CD4-positive, CD25-positive, alpha-beta regulatory T cell (primary cell): ENCODE data around the gene ARID1B. TPM values are rescaled to one million over a fixed set of nuclear protein-coding genes. Genes with fewer than 3 reads are reported as not detected.
A peak's percentile ranks its signal among the peaks of the same experiment; 100 is the strongest.

Experiments used
- ATAC-seq, 2 donors: fragments of 150-1000 bp; cut with Tn5 transposase; one replicate each; pipeline ENCODE4 v1.10.0; 2021; ENCODE audit warnings: low read depth in 2 of 2, moderate number of reproducible peaks in 2 of 2, moderate library complexity in 1 of 2
- DNase-seq, 3 donors: peaks; one replicate each; pipeline versions ENCODE4 v3.0.0 to v3.0.0-alpha.2; 2012 to 2022; ENCODE audit warnings: mixed read lengths in 1 of 3
- H3K27ac ChIP-seq: one replicate; pipeline ENCODE4 v1.7.0; 2013; ENCODE audit warnings: mild to moderate bottlenecking, low read length; ENCODE audit not compliant: insufficient read depth, poor library complexity, severe bottlenecking
- H3K27me3 ChIP-seq: one replicate; pipeline ENCODE4 v1.7.0; 2013; ENCODE audit warnings: low read length; ENCODE audit not compliant: control insufficient read depth, insufficient read depth
- H3K36me3 ChIP-seq: one replicate; pipeline ENCODE4 v1.7.0; 2013; ENCODE audit warnings: mild to moderate bottlenecking, low read length, moderate library complexity; ENCODE audit not compliant: control insufficient read depth, insufficient read depth
- H3K4me1 ChIP-seq: 2 replicates; pipeline ENCODE4 v1.7.0; 2013; ENCODE audit warnings: mild to moderate bottlenecking, low read length; ENCODE audit not compliant: insufficient read depth, control insufficient read depth, poor library complexity, severe bottlenecking
- H3K4me3 ChIP-seq: one replicate; pipeline ENCODE4 v1.7.0; 2013; ENCODE audit warnings: low read depth, mild to moderate bottlenecking, low read length, moderate library complexity
- H3K9me3 ChIP-seq, 2 experiments: 1 replicate in 1 of 2; 2 replicates in 1 of 2; pipeline ENCODE4 v1.7.0; 2013; ENCODE audit warnings: low read length in 2 of 2, mild to moderate bottlenecking in 1 of 2, moderate library complexity in 1 of 2; ENCODE audit not compliant: control insufficient read depth in 2 of 2
- H3K27ac Mint-ChIP-seq, 3 donors: one replicate each; pipeline ENCODE4 v1.8.0; 2020 to 2022; ENCODE audit warnings: mild to moderate bottlenecking in 3 of 3, mixed read lengths in 3 of 3, moderate library complexity in 2 of 3
- H3K27me3 Mint-ChIP-seq: one replicate; pipeline ENCODE4 v1.8.0; 2022; ENCODE audit warnings: mild to moderate bottlenecking, mixed read lengths
- H3K36me3 Mint-ChIP-seq: one replicate; pipeline ENCODE4 v1.8.0; 2020; ENCODE audit warnings: mixed read lengths
- H3K4me1 Mint-ChIP-seq, 4 donors: one replicate each; pipeline ENCODE4 v1.8.0; 2020 to 2022; ENCODE audit warnings: mixed read lengths in 4 of 4, mild to moderate bottlenecking in 1 of 4
- H3K4me3 Mint-ChIP-seq, 4 donors: one replicate each; pipeline ENCODE4 v1.8.0; 2020 to 2022; ENCODE audit warnings: mild to moderate bottlenecking in 4 of 4, mixed read lengths in 4 of 4, moderate library complexity in 3 of 4
- H3K9me3 Mint-ChIP-seq, 7 donors: one replicate each; pipeline ENCODE4 v1.8.0; 2020 to 2022; ENCODE audit warnings: mixed read lengths in 7 of 7, mild to moderate bottlenecking in 3 of 7, moderate library complexity in 2 of 7
- polyA plus RNA-seq, 4 donors: library from polyadenylated mRNA; unstranded; fragments of 300-500 nt; fragmentation: Illumina TruSeq; gene quantifications; one replicate each; pipeline ENCODE4 v1.2.3, GENCODE V29; 2021
- total RNA-seq: library from RNA; stranded (reverse); gene quantifications from one replicate; pipeline ENCODE4 v1.2.3, GENCODE V29; 2022

The ARID1B gene
- total and polyA plus RNA-seq, 5 donors from 2014 or later, result 9.8 to 186 (median 12.4) TPM

DNA sequence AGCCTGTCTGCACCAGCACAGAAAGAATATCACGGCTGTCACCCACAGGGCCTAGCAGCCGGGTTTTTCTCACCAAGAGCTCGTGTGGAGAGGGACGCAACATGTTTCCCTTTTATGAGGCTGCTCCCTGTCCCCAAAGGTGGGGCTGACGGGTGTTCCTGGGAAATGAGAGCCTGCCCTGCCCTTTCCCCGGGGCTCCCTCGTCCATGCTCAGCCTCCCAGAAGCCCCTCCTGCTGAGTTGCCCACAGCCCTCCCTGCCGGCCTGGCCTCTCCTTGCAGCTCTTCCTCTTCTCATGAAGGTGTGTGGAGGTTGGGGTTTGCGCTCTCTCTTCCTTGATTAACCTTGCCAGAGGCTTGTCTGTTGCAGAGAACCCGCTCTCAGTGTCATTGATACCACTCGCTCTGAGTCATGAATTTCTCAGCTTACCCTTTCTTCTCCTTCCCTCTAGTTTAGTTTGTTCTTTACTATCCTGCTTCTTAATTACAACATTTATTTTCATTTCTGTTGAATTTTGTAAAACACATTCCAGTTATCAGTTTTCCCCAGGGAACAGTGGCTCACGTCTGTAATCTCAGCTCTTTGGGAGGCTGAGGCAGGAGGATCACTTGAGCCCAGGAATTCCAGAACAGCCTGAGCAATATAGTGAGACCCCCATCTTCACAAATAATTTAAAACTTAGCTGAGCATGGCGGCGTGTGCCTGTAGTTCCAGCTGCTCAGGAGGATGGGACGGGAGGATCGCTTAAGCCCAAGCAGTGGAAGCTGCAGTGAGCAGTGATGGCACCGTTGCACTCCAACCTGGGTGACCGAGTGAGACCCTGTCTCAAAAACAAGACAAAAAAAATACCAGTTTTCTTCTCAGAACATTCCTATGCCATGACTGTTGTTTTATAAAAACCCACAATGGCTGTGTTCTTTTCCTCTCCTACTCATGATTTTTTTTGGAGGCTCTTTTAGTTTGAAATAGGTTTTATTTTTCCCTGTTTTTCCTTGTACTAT is 442.3 kb downstream of the ARID1B start:
- Mint-ChIP-seq H3K4me1 (peaks cover 5 to 27% (median 12%) of the 10 kb centered on the region in 4 donors), H3K9me3 (peaks cover 0 to 2% (median 0%) of the 10 kb centered on the region in 7 donors), H3K27me3 (no peaks in the 10 kb centered on the region), H3K4me3 (peak overlapping the region in 1 of 4 donors; percentile 23), H3K27ac (peak overlapping the region in 1 of 3 donors; percentile 15), H3K36me3 (no peaks in the 10 kb centered on the region)
- H3K4me1 ChIP-seq, result peaks cover 20% of the 10 kb centered on the region
- H3K4me3 ChIP-seq, result no peak overlapping the region
- no peaks in the 10 kb centered on the region for H3K27me3 ChIP-seq
- DNase-seq, result no peak
- no peak for ATAC-seq
- H3K9me3 ChIP-seq, result no peaks in the 10 kb centered on the region
- no peaks in the 10 kb centered on the region for H3K36me3 ChIP-seq
- H3K27ac ChIP-seq, result no peak overlapping the region

GRCh38 chr6:157220485-157220884 is 443.3 kb downstream of the ARID1B start:
- Mint-ChIP-seq H3K9me3 (peaks cover 0 to 2% (median 0%) of the 10 kb centered on the region in 7 donors), H3K27me3 (no peaks in the 10 kb centered on the region), H3K4me3 (peak overlapping the region; percentile 30 to 89 (median 87)), H3K27ac (peak overlapping the region; percentile 29 to 89 (median 80)), H3K36me3 (no peaks in the 10 kb centered on the region), H3K4me1 (peaks cover 5 to 27% (median 12%) of the 10 kb centered on the region in 4 donors)
- Histone ChIP-seq H3K27ac (no peak overlapping the region), H3K9me3 (no peaks in the 10 kb centered on the region), H3K4me1 (peaks cover 20% of the 10 kb centered on the region), H3K27me3 (no peaks in the 10 kb centered on the region), H3K4me3 (peak overlapping the region; percentile 87), H3K36me3 (no peaks in the 10 kb centered on the region)
- DNase-seq, result no peak
- no peak for ATAC-seq

DNA sequence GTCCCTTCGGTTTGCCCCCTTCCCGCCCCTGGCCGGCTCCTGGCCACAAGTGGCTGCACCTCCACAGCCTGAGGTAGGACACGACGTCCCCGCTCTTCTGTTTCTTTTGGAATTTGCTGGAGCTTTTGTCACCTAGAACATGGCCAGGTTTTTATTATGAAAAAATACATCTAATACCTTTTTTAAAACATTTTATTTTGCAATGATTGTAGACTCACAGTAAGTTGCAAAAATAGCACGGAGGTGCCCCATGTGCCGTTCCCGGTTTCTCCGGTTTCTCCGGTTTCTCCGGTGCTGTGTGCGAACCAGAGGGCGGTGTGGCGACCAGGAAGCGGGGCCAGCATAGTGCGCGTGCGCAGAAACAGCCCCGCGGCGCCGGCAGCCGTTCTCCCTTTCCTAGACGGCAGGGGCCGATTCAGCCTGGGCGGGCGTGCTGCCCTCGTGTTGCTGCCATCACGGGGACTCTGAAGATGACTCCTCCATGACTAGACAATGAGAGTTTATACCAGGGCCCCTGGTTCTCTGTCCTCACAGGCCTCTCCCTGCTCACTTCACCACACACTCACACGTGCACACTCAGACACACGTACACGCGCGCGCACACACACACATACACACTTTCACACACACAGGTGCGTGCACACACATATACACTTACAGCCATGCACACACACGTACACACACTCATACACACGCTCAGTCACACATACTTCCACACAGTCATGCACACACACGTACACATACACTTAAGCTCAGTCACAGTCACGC is 444.1 kb downstream of the ARID1B start:
- Mint-ChIP-seq H3K4me1 (peaks cover 5 to 27% (median 12%) of the 10 kb centered on the region in 4 donors), H3K9me3 (peaks cover 0 to 2% (median 0%) of the 10 kb centered on the region in 7 donors), H3K27ac (peak overlapping the region; percentile 64 to 89 (median 80)), H3K36me3 (no peaks in the 10 kb centered on the region), H3K4me3 (peak overlapping the region; percentile 30 to 89 (median 87)), H3K27me3 (no peaks in the 10 kb centered on the region)
- no peaks in the 10 kb centered on the region for H3K36me3 ChIP-seq
- H3K27ac ChIP-seq, result no peak overlapping the region
- ATAC-seq (peak; percentile 77 to 85), DNase-seq (peak; percentile 74 to 82 (median 81))
- H3K4me3 ChIP-seq, result peak overlapping the region; percentile 87
- H3K27me3 ChIP-seq, result no peaks in the 10 kb centered on the region
- no peaks in the 10 kb centered on the region for H3K9me3 ChIP-seq
- peaks cover 20% of the 10 kb centered on the region for H3K4me1 ChIP-seq

DNA sequence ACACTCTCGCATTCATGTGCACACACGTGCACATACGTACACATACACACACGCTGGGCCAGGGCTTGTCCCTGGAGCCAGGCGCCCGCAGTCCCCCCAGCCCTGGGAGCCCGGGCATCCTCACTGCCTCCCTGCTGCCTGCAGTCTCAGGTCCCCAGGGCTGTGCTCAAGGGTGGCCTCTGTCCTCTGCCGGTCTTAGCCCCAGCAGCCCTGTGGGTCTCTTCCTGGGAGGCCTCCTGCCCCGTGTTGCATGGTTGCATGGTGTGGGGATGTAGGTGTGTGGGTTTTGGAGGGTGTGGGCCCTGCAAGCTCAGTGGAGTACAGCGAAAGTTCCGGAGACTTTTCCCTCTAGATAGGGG is 444.6 kb downstream of the ARID1B start:
- Mint-ChIP-seq H3K27me3 (no peaks in the 10 kb centered on the region), H3K4me1 (peaks cover 5 to 27% (median 12%) of the 10 kb centered on the region in 4 donors), H3K36me3 (no peaks in the 10 kb centered on the region), H3K4me3 (peak overlapping the region in 3 of 4 donors; percentile 30 to 88 (median 86)), H3K9me3 (peaks cover 0 to 2% (median 0%) of the 10 kb centered on the region in 7 donors), H3K27ac (peak overlapping the region; percentile 32 to 89 (median 80))
- no peak for DNase-seq
- peak overlapping the region; percentile 87 for H3K4me3 ChIP-seq
- no peak overlapping the region for H3K27ac ChIP-seq
- H3K9me3 ChIP-seq, result no peaks in the 10 kb centered on the region
- no peaks in the 10 kb centered on the region for H3K36me3 ChIP-seq
- H3K27me3 ChIP-seq, result no peaks in the 10 kb centered on the region
- no peak for ATAC-seq
- peaks cover 20% of the 10 kb centered on the region for H3K4me1 ChIP-seq

DNA sequence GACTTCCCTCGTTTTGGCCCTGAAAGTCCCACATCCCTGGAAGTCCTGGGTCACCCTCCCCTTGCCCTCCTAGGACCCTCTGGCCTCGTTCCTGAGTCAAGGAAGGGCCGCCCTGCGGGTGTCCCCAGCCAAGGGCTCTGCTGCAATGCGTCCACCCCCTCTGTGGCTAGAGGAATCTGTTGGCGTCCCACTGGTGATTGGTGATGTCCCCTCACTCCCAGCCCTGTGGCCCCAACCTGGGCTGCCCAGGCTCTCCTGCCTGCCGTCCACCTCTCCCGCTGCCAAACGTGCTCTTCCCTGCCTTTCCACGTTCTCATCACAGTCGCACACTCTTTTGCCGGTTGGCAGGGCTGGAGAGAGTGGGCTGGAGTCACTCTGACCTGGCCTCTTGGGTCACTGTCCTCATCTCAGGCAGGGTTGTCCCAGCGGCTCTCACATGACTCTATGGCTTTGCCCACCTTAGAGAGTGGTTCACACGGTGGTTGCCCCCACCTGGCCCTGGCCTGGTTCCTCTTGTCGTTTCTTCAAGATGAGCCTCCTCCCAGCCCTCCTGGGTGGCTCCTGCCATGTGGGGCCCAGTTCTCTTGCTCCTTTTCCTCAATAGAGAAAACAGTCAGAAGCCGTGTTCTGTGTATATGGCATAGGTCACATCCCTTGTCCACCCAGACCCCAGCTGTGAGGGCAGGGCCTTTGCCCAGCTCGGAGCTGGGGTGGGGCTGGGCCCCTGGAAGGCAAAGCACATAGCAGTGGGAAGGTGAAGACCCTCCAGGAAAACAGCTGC is 445.2 kb downstream of the ARID1B start:
- Histone ChIP-seq H3K27ac (no peak overlapping the region), H3K4me3 (no peak overlapping the region), H3K36me3 (no peaks in the 10 kb centered on the region), H3K4me1 (peaks cover 24% of the 10 kb centered on the region), H3K9me3 (no peaks in the 10 kb centered on the region), H3K27me3 (no peaks in the 10 kb centered on the region)
- H3K27me3 Mint-ChIP-seq, result no peaks in the 10 kb centered on the region
- peak overlapping the region; percentile 40 to 88 (median 68) for H3K4me3 Mint-ChIP-seq
- DNase-seq, result no peak
- ATAC-seq, result no peak
- no peaks in the 10 kb centered on the region for H3K36me3 Mint-ChIP-seq
- H3K9me3 Mint-ChIP-seq, result peaks cover 0 to 2% (median 0%) of the 10 kb centered on the region in 7 donors
- peak overlapping the region in 2 of 3 donors; percentile 32 to 50 for H3K27ac Mint-ChIP-seq
- peaks cover 5 to 32% (median 13%) of the 10 kb centered on the region in 4 donors for H3K4me1 Mint-ChIP-seq

DNA sequence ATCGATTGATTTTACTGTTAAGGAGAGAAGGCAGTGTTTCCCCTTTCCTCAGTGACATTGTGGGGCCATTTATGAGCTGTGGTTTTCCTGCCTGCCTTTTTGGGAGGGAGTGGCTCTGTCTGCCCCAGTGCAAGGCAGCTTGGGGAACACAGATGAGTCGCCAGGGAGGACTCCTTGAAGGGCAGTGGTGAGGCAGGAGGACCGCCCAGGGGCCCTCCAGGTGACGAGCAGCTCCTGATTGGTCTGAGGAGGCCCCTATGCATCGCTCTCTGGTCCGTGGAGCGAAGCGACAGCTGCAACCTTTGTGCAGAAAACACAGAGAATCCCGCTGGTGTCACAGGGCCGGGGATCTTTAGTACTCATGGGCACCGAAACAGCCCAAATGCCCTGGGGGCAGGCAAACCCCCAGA is 445.8 kb downstream of the ARID1B start:
- Histone ChIP-seq H3K4me3 (no peak overlapping the region), H3K27me3 (no peaks in the 10 kb centered on the region), H3K9me3 (no peaks in the 10 kb centered on the region), H3K36me3 (no peaks in the 10 kb centered on the region), H3K4me1 (peaks cover 30% of the 10 kb centered on the region), H3K27ac (no peak overlapping the region)
- H3K27me3 Mint-ChIP-seq, result no peaks in the 10 kb centered on the region
- peaks cover 5 to 38% (median 15%) of the 10 kb centered on the region in 4 donors for H3K4me1 Mint-ChIP-seq
- H3K27ac Mint-ChIP-seq, result no peak overlapping the region
- no peak for ATAC-seq
- peaks cover 0 to 2% (median 0%) of the 10 kb centered on the region in 7 donors for H3K9me3 Mint-ChIP-seq
- no peak for DNase-seq
- no peaks in the 10 kb centered on the region for H3K36me3 Mint-ChIP-seq
- H3K4me3 Mint-ChIP-seq, result peak overlapping the region in 1 of 4 donors; percentile 26

DNA sequence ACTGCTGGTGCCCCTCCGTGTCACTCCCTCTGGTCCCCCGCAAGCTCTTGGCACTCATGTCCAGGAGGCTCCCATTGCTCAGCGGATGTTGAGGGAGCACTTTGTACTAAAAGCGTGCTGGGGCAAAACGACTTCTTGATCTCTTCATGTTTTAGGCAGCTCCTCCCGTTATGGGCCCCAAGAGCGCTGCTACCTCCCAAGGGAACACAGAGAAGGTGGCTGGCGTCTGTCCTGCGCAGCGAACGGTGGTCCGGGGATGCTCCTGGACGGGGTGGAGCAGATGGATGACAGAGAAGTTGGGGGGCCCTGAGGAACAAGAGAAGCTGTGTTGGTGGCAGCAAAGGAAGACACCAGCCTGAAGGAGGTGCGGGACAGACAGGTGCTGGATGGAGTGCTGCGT is 446.3 kb downstream of the ARID1B start:
- Histone ChIP-seq H3K9me3 (no peaks in the 10 kb centered on the region), H3K4me3 (no peak overlapping the region), H3K36me3 (no peaks in the 10 kb centered on the region), H3K4me1 (peaks cover 30% of the 10 kb centered on the region), H3K27me3 (no peaks in the 10 kb centered on the region), H3K27ac (no peak overlapping the region)
- peaks cover 5 to 38% (median 15%) of the 10 kb centered on the region in 4 donors for H3K4me1 Mint-ChIP-seq
- H3K4me3 Mint-ChIP-seq, result peak overlapping the region in 2 of 4 donors; percentile 56
- peak overlapping the region in 1 of 3 donors; percentile 36 for H3K27ac Mint-ChIP-seq
- H3K9me3 Mint-ChIP-seq, result peaks cover 0 to 2% (median 0%) of the 10 kb centered on the region in 7 donors
- ATAC-seq (no peak), DNase-seq (no peak)
- H3K36me3 Mint-ChIP-seq, result no peaks in the 10 kb centered on the region
- no peaks in the 10 kb centered on the region for H3K27me3 Mint-ChIP-seq
